PC-3 (cell line): ENCODE measurements around the gene NSL1. TPM values are rescaled to one million over a fixed set of nuclear protein-coding genes. Genes with fewer than 3 reads are reported as not detected.

ENCODE experiments used
- ATAC-seq: fragments of 200-7000 bp; cut with Tn5 transposase; 2 replicates; pipeline ENCODE4 v1.9.1; 2020; ENCODE audit warnings: mild to moderate bottlenecking, moderate library complexity
- BruUV-seq: library from RNA; stranded (reverse); fragments of 400-500 nt; replicated peaks from 2 replicates; lab custom pipeline; 2021; lab: Mats Ljungman, UMichigan
- CTCF ChIA-PET: fragments of 300-600 bp; sonication (Branson Sonifier 250); formaldehyde crosslinking; loops from one replicate; lab custom pipeline; 2022; ENCODE audit warnings: antibody characterized with exemption; lab: Charles Lee
- POLR2A ChIA-PET: fragments of 300-600 bp; sonication (Branson Sonifier 250); formaldehyde crosslinking; loops from one replicate; lab custom pipeline; 2022; ENCODE audit warnings: antibody characterized with exemption; ENCODE audit not compliant: unreplicated experiment; lab: Charles Lee
- DNase-seq: peaks from one replicate; pipeline ENCODE4 v3.0.0-alpha.2; 2015
- H2AFZ ChIP-seq: fragments of 300-600 bp; sonication (generic); 2 replicates; pipeline ENCODE4 v1.6.0; 2016; ENCODE audit warnings: antibody characterized with exemption, low read length
- H3F3A ChIP-seq: fragments of 300-600 bp; sonication (generic); one replicate; pipeline ENCODE4 v1.6.0; 2017; ENCODE audit warnings: antibody characterized with exemption, low read length, control low read depth, mild to moderate bottlenecking; ENCODE audit not compliant: unreplicated experiment
- H3K27ac ChIP-seq: fragments of 300-600 bp; sonication (generic); 2 replicates; pipeline ENCODE4 v1.5.1; 2016; ENCODE audit warnings: mild to moderate bottlenecking, low read length
- H3K27me3 ChIP-seq: fragments of 300-600 bp; sonication (generic); 2 replicates; pipeline ENCODE4 v1.6.1; 2016; ENCODE audit warnings: low read length, mixed read lengths
- H3K36me3 ChIP-seq: fragments of 300-600 bp; sonication (generic); 2 replicates; pipeline ENCODE4 v1.6.1; 2016; ENCODE audit warnings: low read depth, mixed run types, low read length, mixed read lengths
- H3K4me1 ChIP-seq: fragments of 300-600 bp; sonication (generic); 2 replicates; pipeline ENCODE4 v1.5.1; 2016; ENCODE audit warnings: low read length; ENCODE audit not compliant: insufficient read depth
- H3K4me2 ChIP-seq: fragments of 300-600 bp; sonication (generic); 2 replicates; pipeline ENCODE4 v1.6.0; 2016; ENCODE audit warnings: low read length
- H3K4me3 ChIP-seq: fragments of 300-600 bp; sonication (generic); 2 replicates; pipeline ENCODE4 v1.5.1; 2016; ENCODE audit warnings: mild to moderate bottlenecking, low read length, mixed read lengths
- H3K79me2 ChIP-seq: fragments of 300-600 bp; sonication (generic); 2 replicates; pipeline ENCODE4 v1.6.1; 2017; ENCODE audit warnings: low read length, mixed read lengths
- H3K9ac ChIP-seq: fragments of 300-600 bp; sonication (generic); 2 replicates; pipeline ENCODE4 v1.6.0; 2016; ENCODE audit warnings: mild to moderate bottlenecking, low read length
- H3K9me2 ChIP-seq: fragments of 300-600 bp; sonication (generic); replicated peaks from 2 replicates; pipeline ENCODE4 v1.6.1; 2016; ENCODE audit warnings: mixed run types, low read length, mixed read lengths
- H3K9me3 ChIP-seq: fragments of 300-600 bp; sonication (generic); 2 replicates; pipeline ENCODE4 v1.6.1; 2016; ENCODE audit warnings: low read length, mixed read lengths
- H4K20me1 ChIP-seq: fragments of 300-600 bp; sonication (generic); 2 replicates; pipeline ENCODE4 v1.6.1; 2016; ENCODE audit warnings: low read length, mixed read lengths
- CTCF ChIP-seq: fragments of 300-600 bp; sonication (generic); conservative IDR thresholded peaks from 2 replicates; pipeline ENCODE4 v1.5.1; 2017; ENCODE audit warnings: antibody characterized with exemption, low read depth, mild to moderate bottlenecking, low read length
- EZH2 ChIP-seq: fragments of 300-600 bp; sonication (generic); IDR thresholded peaks from one replicate; pipeline ENCODE4 v1.6.1; 2017; ENCODE audit warnings: antibody characterized with exemption, mild to moderate bottlenecking, low read length; ENCODE audit not compliant: unreplicated experiment
- EZH2phosphoT487 ChIP-seq: fragments of 300-600 bp; sonication (generic); IDR thresholded peaks from 2 replicates; pipeline ENCODE4 v1.6.1; 2018; ENCODE audit warnings: mild to moderate bottlenecking, antibody characterized with exemption, low read length, borderline replicate concordance
- intact Hi-C: fragments of 100-400 bp; cut with micrococcal nuclease; formaldehyde crosslinking; loops from 2 replicates; pipeline ENCODE4 v1.9.0; 2023
- total RNA-seq: library from RNA; depleted of rRNA; stranded (reverse); fragments of >200 nt; gene quantifications from 2 replicates; pipeline ENCODE4 v1.2.3, GENCODE V29; 2014

NSL1 gene
- total RNA-seq, 1 experiment from 2014 or later, result 56.1 TPM

- CTCF ChIA-PET, result no interaction called here
- intact Hi-C loops, result no loop called here
- no peak for TF ChIP-seq CTCF
- no peak for TF ChIP-seq EZH2
- no peak for TF ChIP-seq EZH2phosphoT487
- Histone ChIP-seq H3K36me3 (no peaks in the 10 kb centered on the region), H2AFZ (no peak overlapping the region), H3K4me2 (no peak overlapping the region), H3K27ac (no peak overlapping the region), H3K79me2 (no peaks in the 10 kb centered on the region), H4K20me1 (no peaks in the 10 kb centered on the region), H3K9ac (no peak overlapping the region), H3K9me2 (no peaks in the 10 kb centered on the region), H3K4me3 (no peak overlapping the region), H3K9me3 (no peaks in the 10 kb centered on the region), H3K4me1 (no peaks in the 10 kb centered on the region), H3K27me3 (no peaks in the 10 kb centered on the region), H3F3A (no peaks in the 10 kb centered on the region)
- POLR2A ChIA-PET, result no interaction called here
- no TSS peak for BruUV-seq
- DNase-seq (no peak), ATAC-seq (no peak)
Measured at GRCh38 chr1:212731630-212732029, 59.9 kb downstream of the NSL1 start.

DNA sequence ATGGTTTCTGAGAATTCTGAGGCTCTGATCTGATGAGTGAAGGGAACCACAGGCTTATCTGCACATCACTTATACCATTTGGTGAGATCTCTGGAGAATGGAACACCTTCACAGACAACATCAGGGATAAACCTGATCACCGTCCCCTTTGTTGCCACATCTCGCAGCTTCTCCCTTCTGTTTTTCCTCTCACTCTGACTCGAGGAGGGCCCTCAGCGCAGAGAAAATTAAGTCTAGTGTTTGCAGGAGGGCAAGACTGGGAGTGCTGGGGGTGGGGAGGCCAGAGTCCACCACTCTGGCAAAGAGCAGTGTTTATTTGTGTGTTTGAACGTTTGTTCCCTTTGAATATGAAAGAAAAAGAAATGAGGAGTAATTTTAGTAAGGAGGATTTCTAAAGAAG is 63.0 kb downstream of the NSL1 start:
- CTCF ChIA-PET, result no interaction called here

More for the DNA sequence above, 63.0 kb downstream of the NSL1 start:
- TF ChIP-seq EZH2phosphoT487, result no peak
- no peak for TF ChIP-seq CTCF
- no peak for TF ChIP-seq EZH2
- Histone ChIP-seq H3K36me3 (no peaks in the 10 kb centered on the region), H3K27ac (no peak overlapping the region), H3K79me2 (no peaks in the 10 kb centered on the region), H4K20me1 (no peaks in the 10 kb centered on the region), H3K4me3 (no peak overlapping the region), H3F3A (no peaks in the 10 kb centered on the region), H3K4me2 (no peak overlapping the region), H3K4me1 (no peaks in the 10 kb centered on the region), H3K9me2 (no peaks in the 10 kb centered on the region), H3K27me3 (no peaks in the 10 kb centered on the region), H2AFZ (no peak overlapping the region), H3K9ac (no peak overlapping the region), H3K9me3 (no peaks in the 10 kb centered on the region)
- POLR2A ChIA-PET, result no interaction called here
- intact Hi-C loops, result no loop called here
- ATAC-seq (no peak), DNase-seq (no peak)
- no TSS peak for BruUV-seq
